ENCODE results near the gene DBH.

DBH gene

DNA sequence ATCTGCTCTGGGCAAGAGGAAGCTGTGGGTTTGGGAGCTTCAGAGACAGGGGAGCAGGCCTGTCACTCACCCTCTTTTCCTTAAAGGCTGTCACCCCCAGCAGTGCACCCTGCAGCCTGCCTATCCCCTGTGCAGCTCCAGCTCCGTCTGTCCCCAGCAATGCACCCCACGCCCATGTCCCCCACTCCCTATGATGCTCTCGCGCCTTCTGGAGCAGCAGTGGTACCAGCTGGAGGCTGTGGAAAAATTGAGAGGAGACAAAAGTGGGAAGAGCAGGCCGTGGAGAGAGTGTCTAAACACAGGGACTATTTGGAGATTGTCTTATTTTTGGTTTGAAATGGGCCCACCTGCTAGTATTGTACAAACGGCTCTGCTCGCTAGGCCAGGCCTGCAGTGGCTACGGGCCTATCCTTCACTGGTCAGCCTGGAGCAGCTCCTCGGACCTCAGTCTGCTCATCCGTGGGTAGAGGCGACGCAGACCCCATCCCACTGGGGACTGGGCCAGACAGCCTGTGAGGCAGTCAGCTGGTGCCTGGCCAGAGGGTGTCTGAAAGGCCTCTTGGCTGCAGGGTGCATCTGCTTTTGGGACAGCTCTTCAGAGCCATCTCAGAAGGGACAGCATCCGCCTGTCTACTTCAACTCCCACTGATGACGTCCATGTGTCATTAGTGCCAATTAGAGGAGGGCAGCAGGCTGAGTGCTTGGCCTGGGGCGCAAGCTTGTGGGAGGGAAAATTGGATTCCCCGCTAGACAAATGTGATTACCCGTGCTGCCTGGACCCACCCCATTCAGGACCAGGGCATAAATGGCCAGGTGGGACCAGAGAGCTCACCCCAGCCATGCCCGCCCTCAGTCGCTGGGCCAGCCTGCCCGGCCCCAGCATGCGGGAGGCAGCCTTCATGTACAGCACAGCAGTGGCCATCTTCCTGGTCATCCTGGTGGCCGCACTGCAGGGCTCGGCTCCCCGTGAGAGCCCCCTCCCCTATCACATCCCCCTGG, at the start of gene DBH:
Gene DBH, plus strand, starts transcription at position 831 of the 999 bp plus-strand sequence. Its CDS starts 9 bp downstream, at position 840.
- DNase-seq: no peak

DNA sequence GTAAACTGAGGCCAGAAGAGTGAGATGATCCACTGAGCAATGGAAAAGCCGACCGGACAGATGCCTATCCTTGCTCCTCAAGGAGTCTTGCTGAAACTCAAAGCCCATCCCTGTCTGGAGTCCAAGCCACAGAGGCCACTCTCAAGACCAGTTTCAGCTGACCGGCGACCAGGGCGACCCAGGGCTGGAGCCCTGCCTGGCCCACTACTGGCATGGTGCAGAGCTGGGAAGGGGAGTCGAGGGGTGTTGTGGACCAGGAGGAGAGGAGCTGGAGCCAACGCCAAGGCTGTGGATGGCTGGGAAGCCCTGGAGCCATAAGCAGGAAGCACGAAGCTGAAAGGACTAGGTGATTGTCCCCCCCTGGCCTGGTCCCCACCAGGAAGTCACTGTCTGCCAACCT, 49.1 kb upstream of the DBH start:
- no peak for DNase-seq

DNA sequence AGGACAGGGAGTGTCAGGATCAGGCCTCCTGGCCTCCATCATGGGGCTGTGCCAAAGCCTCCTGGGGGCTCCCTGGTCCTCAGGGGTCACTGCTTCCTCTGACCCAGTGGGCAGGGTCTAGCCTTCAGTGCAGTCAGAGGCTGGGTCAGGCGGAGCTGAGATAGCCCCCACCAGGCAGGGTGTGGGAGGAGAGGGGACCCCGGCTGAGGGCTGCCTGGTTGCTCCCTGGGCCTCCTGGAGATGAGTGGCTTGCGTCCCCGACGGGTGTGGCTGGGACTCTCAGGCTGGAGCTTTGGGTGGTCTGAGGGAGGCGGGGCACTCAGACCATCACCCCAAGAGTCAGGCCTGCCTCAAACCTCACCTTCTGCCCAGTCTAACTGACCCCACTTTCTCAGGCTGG, 48.7 kb upstream of the DBH start:
- DNase-seq: no peak

DNA sequence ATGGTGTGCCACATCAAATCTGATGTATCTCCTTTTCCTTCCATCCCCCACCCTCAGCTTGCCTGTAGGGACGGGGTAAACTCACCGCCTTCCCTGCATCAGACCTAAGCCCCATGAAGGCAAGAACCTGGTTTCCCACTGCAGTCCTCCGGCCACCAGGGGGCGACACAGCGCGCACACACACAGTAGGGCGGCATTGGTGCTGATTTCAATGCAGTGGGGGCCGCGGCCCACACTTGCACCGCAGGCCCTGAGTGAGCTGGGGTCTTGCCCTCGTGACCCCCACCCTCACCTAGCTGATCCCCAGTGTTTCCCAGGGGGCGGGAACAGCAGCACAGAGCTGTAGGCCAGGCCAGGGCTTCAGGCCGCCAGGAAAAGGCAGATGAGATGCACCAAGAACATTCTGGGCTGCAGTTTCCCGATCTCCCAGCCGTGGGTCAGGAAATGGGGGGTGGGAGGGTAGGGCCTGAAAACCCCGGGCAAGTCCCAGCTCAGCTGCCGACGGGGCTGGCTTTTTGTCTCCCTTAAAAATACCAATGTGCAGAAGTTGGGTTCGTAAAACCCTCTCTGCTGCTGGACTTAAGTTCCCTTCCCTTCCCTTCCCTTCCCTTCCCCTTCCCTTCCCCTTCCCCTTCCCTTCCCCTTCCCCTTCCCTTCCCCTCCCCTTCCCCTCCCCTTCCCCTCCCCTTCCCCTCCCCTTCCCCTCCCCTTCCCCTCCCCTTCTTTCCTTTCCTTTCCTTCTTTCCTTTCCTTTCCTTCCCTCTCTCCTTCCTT, 46.5 kb upstream of the DBH start:
- DNase-seq: no peak

DNA sequence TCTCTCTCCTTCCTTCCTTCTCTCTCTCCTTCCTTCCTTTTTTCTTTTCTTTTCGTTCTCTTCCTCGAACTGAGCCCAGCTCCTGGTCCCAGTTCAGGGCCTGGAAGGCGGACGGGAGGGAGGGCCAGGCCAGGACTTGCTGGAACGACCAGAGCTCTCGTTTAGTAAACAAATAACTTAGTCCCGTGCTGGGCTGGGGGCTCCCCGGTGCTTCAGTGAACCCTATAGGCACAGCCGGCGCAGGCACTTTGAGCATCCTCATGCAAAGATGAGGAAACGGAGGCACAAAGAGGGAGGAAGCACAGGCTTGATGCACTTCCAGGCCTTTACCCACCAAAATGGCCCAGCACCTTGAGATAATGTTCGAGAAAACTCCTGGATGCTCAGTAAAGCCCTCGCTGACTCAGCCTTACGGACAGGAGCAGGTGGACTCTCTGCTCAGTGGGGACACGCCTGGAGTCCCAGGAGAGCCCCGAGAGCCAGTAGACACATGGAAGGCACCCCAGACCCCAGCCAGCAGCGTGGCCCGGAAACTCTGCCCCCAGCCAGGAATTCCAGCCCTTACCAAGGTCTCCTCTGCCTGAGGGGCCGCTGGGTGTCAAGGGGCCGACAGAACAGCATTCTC, 45.8 kb upstream of the DBH start:
- DNase-seq: no peak

DNA sequence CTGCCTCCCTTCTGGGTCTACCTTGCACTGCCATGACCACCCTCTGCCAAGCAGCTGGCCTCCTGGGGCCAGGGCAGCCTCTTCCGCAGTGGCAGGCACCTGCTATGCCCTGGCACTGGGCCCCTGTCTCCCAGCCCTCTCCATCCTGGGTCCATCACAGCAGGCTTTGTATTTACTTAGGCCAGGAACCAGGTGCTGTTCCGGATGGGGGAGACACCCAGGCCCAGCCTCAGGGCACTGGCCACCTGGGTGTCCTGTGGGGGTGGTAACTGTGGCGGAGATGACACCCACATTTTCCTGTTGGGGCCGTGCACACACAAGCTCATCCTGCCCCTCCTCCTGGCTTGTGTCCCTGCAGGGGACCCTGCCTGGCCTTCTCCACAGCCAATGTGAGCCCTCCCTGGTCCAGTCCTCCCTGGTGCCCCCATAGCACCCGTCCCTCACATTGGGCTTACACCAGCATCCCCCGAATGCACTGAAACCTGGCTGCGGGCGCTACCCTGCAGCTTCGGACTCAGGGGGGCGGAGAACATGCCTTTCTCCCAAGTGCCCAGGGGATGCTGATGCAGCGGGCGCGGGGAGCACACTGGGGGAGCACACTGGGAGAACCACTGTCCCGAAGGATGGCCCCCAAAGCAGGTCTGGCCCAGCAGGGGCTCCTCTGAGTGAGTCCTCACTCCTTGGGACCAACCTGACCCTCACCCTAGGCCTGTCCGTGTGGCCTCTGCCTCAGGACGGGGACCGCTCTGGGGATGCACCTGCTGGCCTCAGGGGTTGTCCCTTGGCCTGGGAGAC, 44.9 kb upstream of the DBH start:
- no peak for DNase-seq

DNA sequence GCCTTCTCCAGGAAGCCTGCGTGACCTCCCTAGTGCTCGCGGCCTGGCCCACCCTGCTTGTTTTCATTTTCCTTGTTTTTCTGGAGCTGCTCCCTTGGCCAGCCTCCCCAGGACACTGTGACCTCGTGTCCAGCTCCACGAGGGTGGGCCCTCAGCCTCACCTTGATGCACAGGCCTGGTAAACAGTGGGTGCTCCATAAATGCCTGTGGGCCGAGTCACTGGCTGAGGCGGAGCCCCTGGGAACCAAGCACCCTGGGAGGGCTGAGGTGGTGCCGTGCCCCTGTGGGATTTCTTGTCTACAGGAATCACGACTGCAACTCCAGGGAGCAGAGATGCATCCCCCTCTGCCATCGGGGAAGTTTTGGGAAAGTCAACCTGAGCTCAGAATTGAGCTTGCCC, 44.2 kb upstream of the DBH start:
- no peak for DNase-seq

DNA sequence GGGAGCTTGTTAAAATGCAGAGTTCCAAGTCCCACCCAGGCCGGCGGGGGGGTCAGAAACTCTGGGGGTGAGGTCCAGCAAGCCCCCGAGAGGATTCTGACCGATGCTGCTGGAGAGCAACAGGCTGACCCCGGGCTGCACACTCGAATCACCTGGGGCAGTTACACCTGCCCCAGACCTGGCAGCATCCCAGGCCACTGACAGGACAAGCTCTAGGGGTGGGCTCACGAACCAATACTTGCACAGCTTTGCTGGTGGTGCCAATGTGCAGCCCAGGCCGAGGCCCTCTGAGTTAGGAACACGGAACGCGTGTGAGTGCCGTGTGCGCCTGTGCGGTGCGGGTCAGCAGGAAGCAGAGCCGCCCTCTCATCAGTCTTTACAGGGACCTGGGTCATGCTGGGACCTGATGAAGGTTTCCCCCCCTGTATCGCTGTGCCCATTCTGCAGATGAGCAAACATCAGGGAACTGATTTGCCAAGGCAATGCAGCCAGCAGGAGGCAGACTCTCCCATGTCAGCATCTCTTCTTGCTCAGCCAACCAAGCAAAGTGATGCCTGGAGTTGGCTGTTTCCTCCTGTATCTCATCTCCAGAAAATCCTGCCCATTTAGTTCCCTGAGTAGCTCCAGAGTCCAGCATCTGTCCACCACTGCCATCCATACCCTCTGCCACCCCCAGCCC, 43.3 kb upstream of the DBH start:
- DNase-seq: no peak

DNA sequence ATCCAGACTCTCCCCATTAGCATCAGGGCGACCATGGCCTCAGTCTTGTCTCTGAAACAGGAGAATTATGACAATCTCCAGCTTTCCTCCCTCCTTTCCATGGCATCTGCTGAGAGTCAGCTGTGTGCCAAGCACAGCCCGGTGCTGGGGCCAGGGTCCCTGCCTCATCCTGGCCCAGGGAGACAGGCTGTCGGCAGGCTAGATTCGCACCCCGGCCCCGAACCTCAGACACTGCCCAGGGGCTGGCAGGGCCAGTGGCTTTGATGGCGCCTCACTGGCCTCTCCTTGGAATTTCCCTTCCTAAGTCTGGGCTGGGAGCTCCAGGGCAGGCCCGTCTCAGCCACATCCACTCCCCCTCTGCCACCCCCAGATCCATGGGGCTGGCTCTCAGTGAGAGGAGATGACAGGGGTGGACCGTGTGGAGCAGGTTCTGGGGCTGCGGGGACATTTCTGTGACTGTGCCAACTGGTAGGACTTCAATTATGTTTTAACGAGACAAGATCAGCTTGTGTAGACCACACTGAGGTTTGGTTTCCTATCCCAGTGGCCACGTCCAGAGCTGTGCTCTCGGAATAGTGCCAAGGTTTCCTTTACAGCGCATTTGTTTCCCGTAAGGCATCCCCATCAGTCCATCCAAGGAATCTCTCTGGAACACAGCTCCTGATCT, 42.4 kb upstream of the DBH start:
- DNase-seq: no peak

DNA sequence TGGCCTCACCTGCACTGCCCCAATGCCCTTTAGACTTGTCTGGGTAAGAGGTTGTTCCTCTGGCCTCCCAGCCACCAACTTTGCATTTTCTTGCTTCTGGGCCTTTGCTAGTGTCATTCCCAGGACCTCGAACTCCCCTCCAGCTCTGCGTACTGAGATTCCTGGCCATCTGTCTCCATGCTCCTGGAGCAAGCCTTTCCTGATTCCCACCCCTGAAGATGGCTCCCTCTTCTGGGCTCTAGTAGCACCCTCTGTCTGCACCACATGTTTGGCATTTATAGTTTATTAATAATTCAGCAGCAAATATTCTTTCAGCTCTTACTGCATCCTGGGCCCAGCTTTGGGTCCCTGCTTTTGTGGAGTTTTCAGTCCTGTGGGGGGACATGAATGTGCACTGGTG, 41.9 kb upstream of the DBH start:
- DNase-seq: no peak

DNA sequence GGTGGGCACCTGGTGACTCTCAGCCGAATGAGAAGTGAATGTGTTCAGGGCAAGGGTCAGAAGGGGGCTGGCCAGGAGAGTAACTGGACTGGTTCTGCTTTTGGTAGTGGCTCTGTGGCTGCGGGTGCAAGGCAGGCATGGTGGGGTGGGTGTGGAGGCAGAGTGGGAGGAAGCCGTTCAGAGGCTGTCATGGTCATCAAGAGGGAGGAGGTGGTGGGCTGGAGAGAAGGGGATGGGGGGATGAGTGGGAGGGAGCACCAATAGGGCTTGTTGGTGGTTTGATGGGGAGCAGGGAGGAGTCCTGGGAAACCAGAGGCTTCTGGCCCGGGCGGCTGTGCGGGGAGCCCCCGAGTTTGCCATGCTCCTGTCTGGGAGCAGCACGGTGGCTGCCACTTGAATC, 40.3 kb upstream of the DBH start:
- no peak for DNase-seq

DNA sequence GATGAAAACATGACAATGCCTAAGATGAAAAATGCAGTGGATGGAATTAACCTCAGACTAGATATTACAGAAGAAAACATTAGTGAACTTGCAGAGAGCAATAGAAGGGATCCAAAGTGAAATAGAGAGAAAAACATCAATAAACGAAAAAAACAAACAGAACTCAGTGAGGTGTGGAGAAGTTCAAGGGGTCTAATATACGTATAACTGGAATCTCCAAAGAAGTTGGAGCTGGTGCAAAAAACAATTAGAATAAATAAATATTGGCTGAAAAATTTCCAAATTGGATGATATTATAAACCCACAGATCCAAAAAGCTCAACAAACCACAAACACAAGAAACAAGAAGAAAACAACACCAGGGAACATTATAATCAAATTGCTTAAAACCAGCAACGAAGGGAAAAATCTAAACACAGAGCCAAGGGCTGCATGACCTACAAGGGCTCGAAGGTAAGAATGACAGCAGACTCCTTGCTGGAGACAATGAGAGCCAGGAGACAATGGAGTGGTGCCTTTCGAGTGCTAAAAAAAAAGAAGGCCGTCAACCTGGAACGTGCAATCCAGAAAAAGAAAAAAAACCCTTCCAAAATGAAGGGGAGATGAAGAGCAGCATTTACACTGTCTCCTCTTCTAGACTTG, 38.7 kb upstream of the DBH start:
- no peak for DNase-seq

DNA sequence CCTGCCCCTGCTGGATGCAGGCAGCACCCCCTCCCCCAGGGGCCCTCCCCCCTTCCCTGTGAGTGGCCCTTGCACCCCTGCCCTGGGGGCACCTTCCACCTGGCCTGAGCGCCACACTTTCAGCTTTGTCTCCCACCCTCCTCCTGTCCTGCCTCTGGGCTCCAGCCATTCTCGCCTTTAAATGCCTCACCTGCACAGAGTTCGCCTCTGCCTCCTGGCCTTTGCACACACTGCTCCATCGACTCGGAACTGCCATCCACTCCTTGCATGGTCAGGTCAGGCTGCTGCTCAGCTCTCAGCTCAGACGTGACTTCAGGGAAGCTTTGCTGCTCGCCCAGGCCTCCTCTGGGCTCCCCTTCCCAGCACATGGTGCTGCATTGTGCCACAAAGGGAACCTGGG, 37.2 kb upstream of the DBH start:
- DNase-seq: no peak

DNA sequence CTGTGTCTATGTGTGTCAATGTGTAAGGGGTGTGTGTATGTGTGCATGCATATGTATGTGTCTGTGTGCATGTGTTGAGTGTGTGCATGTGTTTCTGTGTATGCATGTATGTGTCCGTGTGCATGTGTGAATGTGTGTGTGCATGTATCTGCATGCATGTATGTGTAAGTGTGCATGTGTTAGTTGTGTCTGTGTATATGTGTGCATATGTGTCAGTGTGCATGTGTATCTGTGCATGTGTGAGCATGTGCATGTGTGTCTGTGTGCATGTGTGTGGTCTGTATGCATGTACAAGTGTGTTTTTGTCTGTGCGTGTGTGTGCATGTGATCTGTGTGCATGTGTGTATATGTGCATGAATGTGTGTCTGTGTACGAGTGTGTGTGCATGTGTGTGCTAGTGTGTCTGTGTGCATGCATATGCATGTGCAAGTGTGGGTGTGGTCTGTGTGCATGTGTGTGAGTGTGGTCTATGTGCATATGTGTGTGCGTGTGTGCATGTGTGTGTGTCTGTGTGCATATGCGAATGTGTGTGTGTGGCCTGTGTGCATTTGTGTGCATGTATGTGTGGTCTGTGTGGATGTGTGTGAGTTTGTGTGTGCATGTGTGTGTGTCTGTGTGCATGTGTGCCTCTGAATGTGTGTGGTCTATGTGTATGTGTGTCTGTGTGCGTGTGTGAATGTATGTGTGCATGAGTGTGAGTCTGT, 36.5 kb upstream of the DBH start:
- DNase-seq: no peak

DNA sequence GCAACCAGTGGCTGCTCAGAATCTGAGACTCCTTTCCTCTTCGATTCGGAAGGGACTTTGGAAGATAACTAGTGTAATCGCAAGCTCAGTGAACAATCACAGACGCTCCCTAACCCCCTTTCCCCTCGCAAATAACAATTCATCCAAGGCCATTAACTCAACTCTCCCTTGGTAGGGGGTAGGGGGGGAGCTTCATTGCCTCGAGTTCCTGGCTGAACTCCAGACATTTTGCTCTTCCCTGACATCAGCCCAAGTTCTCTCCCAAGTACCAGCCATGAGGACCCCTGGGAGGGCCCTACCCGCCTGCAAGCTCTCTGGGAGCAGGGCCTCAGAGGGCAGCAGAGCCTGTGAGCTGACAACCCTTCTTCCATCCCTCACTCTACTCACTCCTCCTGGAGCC, 35.4 kb upstream of the DBH start:
- no peak for DNase-seq

DNA sequence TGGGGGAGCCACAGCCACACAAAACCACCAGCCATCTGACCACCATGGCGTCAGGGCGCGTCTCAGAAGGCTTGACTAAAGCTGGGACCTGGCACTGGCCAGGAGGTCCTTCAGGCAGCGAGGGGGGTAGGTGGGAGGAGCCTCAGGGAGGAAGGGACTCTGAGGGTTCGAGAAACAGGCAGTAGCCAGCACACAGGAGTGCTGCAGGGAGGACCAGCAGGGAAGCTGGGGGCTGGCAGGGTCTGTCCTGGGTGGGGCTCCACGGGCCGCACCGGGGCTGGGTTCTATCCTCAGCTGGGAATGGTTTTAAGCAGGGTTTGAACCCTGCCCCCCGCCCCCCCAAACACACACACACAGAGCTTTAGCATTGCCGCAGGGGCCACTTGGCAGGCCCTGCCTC, 34.4 kb upstream of the DBH start:
- no peak for DNase-seq

DNA sequence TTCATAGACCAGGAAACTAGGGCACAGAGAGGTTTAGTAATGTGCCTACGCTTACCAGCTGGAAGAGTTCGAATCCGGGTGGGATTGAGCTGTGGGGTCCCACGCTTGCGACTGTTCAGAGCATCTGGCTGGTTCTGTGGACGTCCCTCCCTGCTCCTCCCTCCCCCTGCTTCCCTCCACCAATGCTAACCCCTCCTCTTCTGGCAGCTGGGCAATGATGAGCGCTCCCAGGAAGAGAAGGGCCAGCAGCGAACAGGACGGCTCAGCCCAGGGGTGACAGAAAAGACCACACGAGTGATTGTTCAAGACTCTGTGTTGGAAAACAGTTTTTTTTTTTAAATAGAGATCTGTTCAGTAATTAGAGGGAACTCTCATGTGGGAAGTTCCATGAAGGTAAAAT, 33.9 kb upstream of the DBH start:
- no peak for DNase-seq

DNA sequence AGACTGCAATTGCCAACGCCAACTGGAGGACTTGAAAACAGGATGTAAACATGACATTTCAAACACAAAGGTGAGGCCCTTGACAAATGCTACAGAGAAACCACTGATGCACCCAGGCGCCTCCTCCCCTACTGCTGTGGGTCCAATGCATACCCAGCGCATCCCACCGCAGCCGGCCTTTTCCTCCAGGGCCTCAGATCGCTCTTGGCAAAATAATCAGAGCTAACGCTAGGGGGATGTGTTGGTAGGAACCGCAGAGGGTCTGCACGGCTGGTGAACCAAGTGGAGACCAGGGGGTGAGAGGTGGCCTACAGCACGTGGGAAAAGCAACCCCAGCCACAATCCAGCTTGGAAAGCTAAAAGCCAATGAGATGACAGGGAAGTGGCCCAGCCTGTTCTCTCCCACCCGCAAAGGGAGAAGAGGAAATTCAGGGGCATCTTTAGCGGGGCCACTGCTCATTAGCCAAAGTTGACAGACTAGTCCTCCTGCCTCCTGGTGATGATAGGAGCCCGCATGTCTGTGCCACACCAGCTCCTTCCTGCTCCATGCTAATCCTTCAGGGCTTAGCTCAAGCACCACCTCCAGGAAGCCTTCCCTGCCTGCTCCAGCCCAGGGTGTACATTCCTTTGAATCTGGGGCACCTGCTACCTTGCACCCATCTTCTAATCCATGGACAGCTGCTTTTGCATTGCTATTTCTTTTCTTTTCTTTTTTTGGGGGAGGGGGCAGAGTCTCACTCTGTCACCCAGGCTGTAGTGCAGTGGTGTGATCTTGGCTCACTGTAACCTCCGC, 32.8 kb upstream of the DBH start:
- DNase-seq: no peak

DNA sequence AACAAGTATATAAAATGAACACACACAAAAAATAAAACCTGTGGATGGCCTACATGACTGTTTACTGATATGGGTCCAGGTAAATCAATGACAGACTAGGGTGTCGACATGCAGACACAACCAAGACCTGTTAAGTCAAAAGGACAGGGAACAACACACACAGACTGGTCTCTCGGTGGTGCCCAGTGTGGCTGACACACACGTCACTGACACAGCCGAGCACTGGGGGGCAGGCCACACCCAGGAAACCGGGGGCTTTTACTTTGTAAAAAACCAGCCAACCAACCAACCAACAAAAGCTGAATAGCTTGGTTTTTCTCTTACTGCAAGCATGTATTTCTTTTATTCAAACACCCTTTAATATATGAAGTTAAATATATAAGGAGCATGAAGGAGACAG, 31.9 kb upstream of the DBH start:
- DNase-seq: no peak

DNA sequence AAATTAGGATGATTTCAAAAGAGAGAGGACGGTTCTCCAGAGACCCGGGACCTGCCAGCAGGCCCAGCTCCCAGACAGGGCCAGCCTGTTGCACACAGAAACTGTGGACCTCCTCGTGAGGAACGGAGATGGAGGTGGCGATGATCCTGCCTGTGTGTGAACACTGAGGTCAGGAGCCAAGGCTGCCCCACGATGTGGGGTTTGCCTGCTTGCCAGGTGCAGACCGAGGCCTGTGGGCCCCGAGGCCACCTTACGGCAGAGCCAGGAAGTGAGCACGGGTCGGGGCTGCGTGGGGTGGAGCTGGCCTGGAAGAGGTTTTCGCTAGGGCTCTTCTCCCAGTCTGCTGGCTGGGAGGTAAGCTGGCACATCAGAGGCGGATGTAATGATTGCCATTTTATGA, 31.3 kb upstream of the DBH start:
- DNase-seq: no peak
